ENCODE data around the gene TRIM45. TPM values are rescaled to one million over a fixed set of nuclear protein-coding genes. Genes with fewer than 3 reads are reported as not detected.

The TRIM45 gene
- total RNA-seq, 1 donor from 2014 or later = 50.9 TPM

- Mint-ChIP-seq H3K36me3 (ENCODE audit: insufficient read depth) (peaks cover 22% of the 10 kb centered on the region), H3K4me3 (ENCODE audit: low read depth) (no peak overlapping the region), H3K4me1 (ENCODE audit: low read depth) (peaks cover 14% of the 10 kb centered on the region), H3K9me3 (ENCODE audit: low read depth) (no peaks in the 10 kb centered on the region), H3K27ac (no peak overlapping the region), H3K27me3 (no peaks in the 10 kb centered on the region)
- no peak for DNase-seq (ENCODE audit: low spot score, unreplicated experiment)
- TF ChIP-seq, protein P1, sequence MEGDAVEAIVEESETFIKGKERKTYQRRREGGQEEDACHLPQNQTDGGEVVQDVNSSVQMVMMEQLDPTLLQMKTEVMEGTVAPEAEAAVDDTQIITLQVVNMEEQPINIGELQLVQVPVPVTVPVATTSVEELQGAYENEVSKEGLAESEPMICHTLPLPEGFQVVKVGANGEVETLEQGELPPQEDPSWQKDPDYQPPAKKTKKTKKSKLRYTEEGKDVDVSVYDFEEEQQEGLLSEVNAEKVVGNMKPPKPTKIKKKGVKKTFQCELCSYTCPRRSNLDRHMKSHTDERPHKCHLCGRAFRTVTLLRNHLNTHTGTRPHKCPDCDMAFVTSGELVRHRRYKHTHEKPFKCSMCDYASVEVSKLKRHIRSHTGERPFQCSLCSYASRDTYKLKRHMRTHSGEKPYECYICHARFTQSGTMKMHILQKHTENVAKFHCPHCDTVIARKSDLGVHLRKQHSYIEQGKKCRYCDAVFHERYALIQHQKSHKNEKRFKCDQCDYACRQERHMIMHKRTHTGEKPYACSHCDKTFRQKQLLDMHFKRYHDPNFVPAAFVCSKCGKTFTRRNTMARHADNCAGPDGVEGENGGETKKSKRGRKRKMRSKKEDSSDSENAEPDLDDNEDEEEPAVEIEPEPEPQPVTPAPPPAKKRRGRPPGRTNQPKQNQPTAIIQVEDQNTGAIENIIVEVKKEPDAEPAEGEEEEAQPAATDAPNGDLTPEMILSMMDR (IDR thresholded peaks at IDR 0.05; ENCODE audit: unreplicated experiment) = no peak
Observed at GRCh38 chr1:117094841-117095604, 26.5 kb downstream of the TRIM45 start.

GRCh38 chr1:117093870-117094621 lies 27.5 kb downstream of the TRIM45 start:
- H3K4me3 Mint-ChIP-seq (ENCODE audit: low read depth) = no peak overlapping the region
- TF ChIP-seq, protein P1 (IDR thresholded peaks at IDR 0.05; ENCODE audit: unreplicated experiment) = peak; percentile 28
- peaks cover 20% of the 10 kb centered on the region for H3K36me3 Mint-ChIP-seq (ENCODE audit: insufficient read depth)
- DNase-seq (ENCODE audit: low spot score, unreplicated experiment) = no peak
- peaks cover 13% of the 10 kb centered on the region for H3K4me1 Mint-ChIP-seq (ENCODE audit: low read depth)
- H3K27me3 Mint-ChIP-seq = no peaks in the 10 kb centered on the region
- no peaks in the 10 kb centered on the region for H3K9me3 Mint-ChIP-seq (ENCODE audit: low read depth)
- H3K27ac Mint-ChIP-seq = no peak overlapping the region

DNA sequence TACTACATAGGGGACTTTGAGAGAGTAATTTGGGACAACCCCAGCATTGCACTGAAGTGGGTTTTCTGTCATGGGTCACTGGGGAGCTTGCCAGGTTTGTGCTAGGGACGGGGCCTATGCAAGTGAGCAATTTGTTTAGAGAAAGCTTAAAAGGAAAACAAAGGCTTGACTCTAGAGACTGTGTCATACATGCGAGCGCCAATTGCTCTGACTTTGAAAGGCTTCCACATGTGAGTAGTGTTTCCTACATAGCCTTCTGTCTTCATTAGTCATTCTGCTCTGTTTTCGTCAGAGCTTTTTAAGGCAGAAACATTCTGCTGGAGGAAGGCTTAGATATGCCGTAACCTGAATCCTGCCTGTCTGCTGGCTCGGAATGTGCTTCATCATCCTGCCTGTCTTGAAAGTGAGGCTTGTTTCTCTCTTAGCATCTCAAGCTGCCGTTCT lies 28.4 kb downstream of the TRIM45 start:
- Mint-ChIP-seq H3K4me3 (ENCODE audit: low read depth) (no peak overlapping the region), H3K36me3 (ENCODE audit: insufficient read depth) (peaks cover 20% of the 10 kb centered on the region), H3K4me1 (ENCODE audit: low read depth) (peaks cover 13% of the 10 kb centered on the region), H3K27me3 (no peaks in the 10 kb centered on the region), H3K9me3 (ENCODE audit: low read depth) (no peaks in the 10 kb centered on the region), H3K27ac (no peak overlapping the region)
- TF ChIP-seq, protein P1 (IDR thresholded peaks at IDR 0.05; ENCODE audit: unreplicated experiment) = no peak
- DNase-seq (ENCODE audit: low spot score, unreplicated experiment) = no peak

DNA sequence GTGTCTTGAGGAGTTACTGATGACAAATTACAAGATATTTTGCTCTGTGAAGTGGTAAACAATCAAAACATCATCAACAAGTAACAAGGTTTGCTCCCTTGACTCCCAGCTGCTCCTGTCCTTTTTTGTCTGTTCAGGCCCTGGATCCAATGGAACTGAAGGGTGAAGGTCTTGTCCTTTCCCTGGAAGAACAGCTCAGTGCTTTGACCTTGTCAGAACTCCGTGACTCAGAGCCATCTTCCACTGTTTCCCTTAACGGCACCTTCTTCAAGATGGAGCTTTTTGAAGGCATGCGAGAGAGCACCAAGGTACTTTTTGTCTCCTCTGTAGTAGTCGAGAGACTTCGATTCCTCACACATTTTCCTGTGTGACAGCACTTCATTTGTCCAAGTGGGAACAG lies 29.0 kb downstream of the TRIM45 start:
- H3K4me3 Mint-ChIP-seq (ENCODE audit: low read depth) = no peak overlapping the region
- H3K4me1 Mint-ChIP-seq (ENCODE audit: low read depth) = peaks cover 10% of the 10 kb centered on the region
- no peak overlapping the region for H3K27ac Mint-ChIP-seq
- DNase-seq (ENCODE audit: low spot score, unreplicated experiment) = no peak
- TF ChIP-seq, protein P1 (IDR thresholded peaks at IDR 0.05; ENCODE audit: unreplicated experiment) = no peak
- no peaks in the 10 kb centered on the region for H3K27me3 Mint-ChIP-seq
- no peaks in the 10 kb centered on the region for H3K9me3 Mint-ChIP-seq (ENCODE audit: low read depth)
- peaks cover 19% of the 10 kb centered on the region for H3K36me3 Mint-ChIP-seq (ENCODE audit: insufficient read depth)

- TF ChIP-seq, protein P1 (IDR thresholded peaks at IDR 0.05; ENCODE audit: unreplicated experiment) = no peak
- Mint-ChIP-seq H3K4me3 (ENCODE audit: low read depth) (no peak overlapping the region), H3K4me1 (ENCODE audit: low read depth) (peaks cover 1% of the 10 kb centered on the region), H3K27ac (no peak overlapping the region), H3K9me3 (ENCODE audit: low read depth) (no peaks in the 10 kb centered on the region), H3K27me3 (no peaks in the 10 kb centered on the region), H3K36me3 (ENCODE audit: insufficient read depth) (peaks cover 25% of the 10 kb centered on the region)
- DNase-seq (ENCODE audit: low spot score, unreplicated experiment) = no peak
Observed at GRCh38 chr1:117089996-117090395, 31.6 kb downstream of the TRIM45 start.
